Smooth muscle cell (in vitro differentiated cells): Measurements from ENCODE around the gene NOXA1. TPM values are rescaled to one million over a fixed set of nuclear protein-coding genes. Genes with fewer than 3 reads are reported as not detected.
"Not testable (repeated sequence)": the region's sequence is repeated elsewhere in the genome, so short reads cannot be mapped to it uniquely, and the experiment has no call there.

Experiments
- DNase-seq: peaks from one replicate; lab custom pipeline; 2025; ENCODE audit not compliant: unreplicated experiment; lab: John Stamatoyannopoulos, UW
- H2AFZ ChIP-seq: fragments of 200-600 bp; sonication (generic); 2 replicates; pipeline ENCODE4 v1.6.0; 2016; ENCODE audit warnings: antibody characterized with exemption, low read depth, mild to moderate bottlenecking
- H3F3A ChIP-seq: fragments of 200-600 bp; sonication (generic); 2 replicates; pipeline ENCODE4 v1.6.0; 2017; ENCODE audit warnings: antibody characterized with exemption, low read depth
- H3K27ac ChIP-seq: fragments of 200-600 bp; sonication (generic); 2 replicates; pipeline ENCODE4 v1.5.1; 2016; ENCODE audit warnings: low read depth, mild to moderate bottlenecking
- H3K27me3 ChIP-seq: fragments of 200-600 bp; sonication (generic); 2 replicates; pipeline ENCODE4 v1.6.1; 2016; ENCODE audit warnings: low read depth, mild to moderate bottlenecking
- H3K36me3 ChIP-seq: fragments of 200-600 bp; sonication (generic); 2 replicates; pipeline ENCODE4 v1.5.1; 2016; ENCODE audit warnings: low read depth
- H3K4me1 ChIP-seq: fragments of 200-600 bp; sonication (generic); 2 replicates; pipeline ENCODE4 v1.5.1; 2016; ENCODE audit warnings: low read depth
- H3K4me2 ChIP-seq: fragments of 200-600 bp; sonication (generic); 2 replicates; pipeline ENCODE4 v1.6.0; 2016; ENCODE audit warnings: mild to moderate bottlenecking
- H3K4me3 ChIP-seq: fragments of 200-600 bp; sonication (generic); 2 replicates; pipeline ENCODE4 v1.5.1; 2016; ENCODE audit warnings: mild to moderate bottlenecking
- H3K79me2 ChIP-seq: fragments of 200-600 bp; sonication (generic); 2 replicates; pipeline ENCODE4 v1.6.0; 2016; ENCODE audit warnings: low read depth, mild to moderate bottlenecking
- H3K9ac ChIP-seq: fragments of 200-600 bp; sonication (generic); 2 replicates; pipeline ENCODE4 v1.6.0; 2016; ENCODE audit warnings: low read depth
- H3K9me3 ChIP-seq: fragments of 200-600 bp; sonication (generic); replicated peaks from 2 replicates; pipeline ENCODE4 v1.5.1; 2016; ENCODE audit warnings: low read depth
- H4K20me1 ChIP-seq: fragments of 200-600 bp; sonication (generic); 2 replicates; pipeline ENCODE4 v1.6.0; 2016; ENCODE audit warnings: low read depth
- WGBS: methylation state at CpG from one replicate; pipeline ENCODE4 v1.1.7; 2016; ENCODE audit warnings: low lambda C conversion rate; 5-methylcytosine and 5-hydroxymethylcytosine counted together
- polyA plus RNA-seq: library from polyadenylated mRNA; unstranded; fragments of >200 nt; fragmentation: Nextera tagmentation; extraction: Ambion mirVana; gene quantifications from 2 replicates; pipeline ENCODE4 v1.2.1, GENCODE V29; 2016
- total RNA-seq: library from RNA; depleted of rRNA; stranded (reverse); fragments of >200 nt; gene quantifications from 2 replicates; pipeline ENCODE4 v1.2.3, GENCODE V29; 2014
- TF ChIP-seq, protein P1 (sequence below): fragments of 200-600 bp; sonication (generic); IDR thresholded peaks from 2 replicates; pipeline ENCODE4 v1.5.1; 2017; ENCODE audit warnings: borderline replicate concordance, mild to moderate bottlenecking, antibody characterized with exemption; ENCODE audit not compliant: insufficient read depth, poor library complexity, severe bottlenecking

The NOXA1 gene
- total and polyA plus RNA-seq, 2 experiments from 2014 or later: 0.09 to 0.81 TPM

DNA sequence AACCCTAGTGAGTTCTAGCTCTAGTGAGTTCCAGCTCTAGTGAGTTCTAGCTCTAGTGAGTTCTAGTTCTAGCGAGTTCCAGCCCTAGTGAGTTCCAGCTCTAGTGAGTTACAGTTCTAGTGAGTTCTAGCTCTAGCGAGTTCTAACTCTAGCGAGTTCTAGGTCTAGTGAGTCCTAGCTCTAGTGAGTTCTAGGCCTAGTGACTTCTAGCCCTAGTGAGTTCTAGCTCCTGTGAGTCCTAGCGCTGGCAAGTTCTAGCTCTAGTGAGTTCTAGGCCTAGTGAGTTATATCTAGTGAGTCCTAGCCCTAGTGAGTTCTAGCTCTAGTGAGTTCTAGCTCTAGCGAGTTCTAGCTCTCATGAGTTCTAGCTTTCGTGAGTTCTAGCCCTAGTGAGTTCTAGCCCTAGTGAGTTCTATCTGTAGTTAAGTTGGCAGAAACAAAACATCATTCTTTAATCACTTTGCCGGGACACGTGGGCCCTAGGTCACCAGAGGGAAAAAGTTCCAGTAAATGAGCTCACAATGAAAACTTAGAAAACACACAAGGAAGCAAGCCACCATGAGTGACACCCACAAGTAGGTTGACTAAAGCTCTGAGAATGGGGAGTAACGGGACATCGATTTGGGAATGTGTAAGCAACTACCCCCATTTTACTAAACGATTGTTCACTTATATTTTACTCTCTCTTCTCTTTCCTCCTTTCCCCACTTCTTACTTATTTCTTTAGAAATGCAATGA, 47.7 kb upstream of the NOXA1 start:
- H3K9ac ChIP-seq: no peak overlapping the region

DNA sequence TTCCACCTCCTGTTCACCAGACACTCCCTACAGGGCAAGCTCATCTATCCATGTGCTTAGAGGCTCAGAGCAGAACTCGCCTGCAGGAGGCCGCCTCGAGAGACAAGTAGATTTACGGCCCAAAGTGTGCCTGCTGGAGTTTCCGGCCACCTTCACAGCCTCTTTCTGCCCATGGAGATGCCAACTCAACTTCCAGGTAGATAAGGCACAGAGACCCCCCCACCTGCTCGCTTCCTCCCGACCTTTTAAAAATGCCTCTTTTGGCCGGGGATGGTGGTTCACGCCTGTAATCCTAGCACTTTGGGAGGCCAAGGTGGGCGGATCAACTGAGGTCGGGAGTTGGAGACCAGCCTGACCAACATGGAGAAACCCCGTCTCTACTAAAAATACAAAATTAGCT, 46.8 kb upstream of the NOXA1 start:
- Histone ChIP-seq H3K9ac (no peak overlapping the region), H3K4me1 (no peaks in the 10 kb centered on the region), H3K27ac (no peak overlapping the region), H3K27me3 (no peaks in the 10 kb centered on the region), H3K79me2 (no peaks in the 10 kb centered on the region), H3K4me3 (no peak overlapping the region), H3K4me2 (no peak overlapping the region), H3K9me3 (no peaks in the 10 kb centered on the region), H3F3A (no peaks in the 10 kb centered on the region), H4K20me1 (no peaks in the 10 kb centered on the region), H2AFZ (no peak overlapping the region), H3K36me3 (no peaks in the 10 kb centered on the region)
- 92% methylated on average over 12 of the region's 12 CpGs for WGBS
- TF ChIP-seq, protein P1, sequence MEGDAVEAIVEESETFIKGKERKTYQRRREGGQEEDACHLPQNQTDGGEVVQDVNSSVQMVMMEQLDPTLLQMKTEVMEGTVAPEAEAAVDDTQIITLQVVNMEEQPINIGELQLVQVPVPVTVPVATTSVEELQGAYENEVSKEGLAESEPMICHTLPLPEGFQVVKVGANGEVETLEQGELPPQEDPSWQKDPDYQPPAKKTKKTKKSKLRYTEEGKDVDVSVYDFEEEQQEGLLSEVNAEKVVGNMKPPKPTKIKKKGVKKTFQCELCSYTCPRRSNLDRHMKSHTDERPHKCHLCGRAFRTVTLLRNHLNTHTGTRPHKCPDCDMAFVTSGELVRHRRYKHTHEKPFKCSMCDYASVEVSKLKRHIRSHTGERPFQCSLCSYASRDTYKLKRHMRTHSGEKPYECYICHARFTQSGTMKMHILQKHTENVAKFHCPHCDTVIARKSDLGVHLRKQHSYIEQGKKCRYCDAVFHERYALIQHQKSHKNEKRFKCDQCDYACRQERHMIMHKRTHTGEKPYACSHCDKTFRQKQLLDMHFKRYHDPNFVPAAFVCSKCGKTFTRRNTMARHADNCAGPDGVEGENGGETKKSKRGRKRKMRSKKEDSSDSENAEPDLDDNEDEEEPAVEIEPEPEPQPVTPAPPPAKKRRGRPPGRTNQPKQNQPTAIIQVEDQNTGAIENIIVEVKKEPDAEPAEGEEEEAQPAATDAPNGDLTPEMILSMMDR: no peak
- DNase-seq: no peak

More for the DNA sequence above, 47.7 kb upstream of the NOXA1 start:
- no peaks in the 10 kb centered on the region for H3K36me3 ChIP-seq
- H3K27me3 ChIP-seq: no peaks in the 10 kb centered on the region
- DNase-seq: no peak
- no peak overlapping the region for H3K4me3 ChIP-seq
- 98% methylated on average over 11 of the region's 11 CpGs for WGBS
- H3K4me2 ChIP-seq: no peak overlapping the region
- no peak overlapping the region for H2AFZ ChIP-seq
- no peaks in the 10 kb centered on the region for H3K9me3 ChIP-seq
- TF ChIP-seq, protein P1: no peak
- no peaks in the 10 kb centered on the region for H4K20me1 ChIP-seq
- H3K27ac ChIP-seq: no peak overlapping the region
- H3K79me2 ChIP-seq: no peaks in the 10 kb centered on the region
- no peaks in the 10 kb centered on the region for H3F3A ChIP-seq
- H3K4me1 ChIP-seq: peaks cover under 1% of the 10 kb centered on the region

DNA sequence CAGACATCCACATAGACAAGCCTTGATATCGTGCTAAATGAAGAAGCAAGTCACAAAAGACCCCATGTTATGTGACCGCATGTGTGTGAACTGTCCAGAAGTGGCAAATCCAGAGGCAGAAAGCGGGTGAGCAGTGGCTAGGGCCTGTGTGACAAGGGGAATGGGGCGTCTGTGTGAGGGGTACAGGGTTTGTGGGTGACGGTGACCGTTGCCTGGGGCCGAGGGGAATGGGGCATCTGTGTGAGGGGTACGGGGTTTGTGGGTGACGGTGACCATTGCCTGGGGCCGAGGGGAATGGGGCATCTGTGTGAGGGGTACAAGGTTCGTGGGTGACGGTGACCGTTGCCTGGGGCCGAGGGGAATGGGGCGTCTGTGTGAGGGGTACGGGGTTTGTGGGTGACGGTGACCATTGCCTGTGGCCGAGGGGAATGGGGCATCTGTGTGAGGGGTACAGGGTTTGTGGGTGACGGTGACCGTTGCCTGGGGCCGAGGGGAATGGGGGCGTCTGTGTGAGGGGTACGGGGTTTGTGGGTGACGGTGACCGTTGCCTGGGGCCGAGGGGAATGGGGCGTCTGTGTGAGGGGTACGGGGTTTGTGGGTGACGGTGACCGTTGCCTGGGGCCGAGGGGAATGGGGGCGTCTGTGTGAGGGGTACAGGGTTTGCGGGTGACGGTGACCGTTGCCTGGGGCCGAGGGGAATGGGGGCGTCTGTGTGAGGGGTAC, 44.3 kb upstream of the NOXA1 start:
- H3K4me3 ChIP-seq, H3K9me3 ChIP-seq, H2AFZ ChIP-seq, H3K36me3 ChIP-seq, H4K20me1 ChIP-seq, H3K27me3 ChIP-seq, H3K4me2 ChIP-seq, DNase-seq, H3K9ac ChIP-seq, H3K79me2 ChIP-seq, H3F3A ChIP-seq, H3K27ac ChIP-seq, H3K4me1 ChIP-seq: not testable (repeated sequence)
- WGBS: 89% methylated on average over 6 of the region's 37 CpGs

DNA sequence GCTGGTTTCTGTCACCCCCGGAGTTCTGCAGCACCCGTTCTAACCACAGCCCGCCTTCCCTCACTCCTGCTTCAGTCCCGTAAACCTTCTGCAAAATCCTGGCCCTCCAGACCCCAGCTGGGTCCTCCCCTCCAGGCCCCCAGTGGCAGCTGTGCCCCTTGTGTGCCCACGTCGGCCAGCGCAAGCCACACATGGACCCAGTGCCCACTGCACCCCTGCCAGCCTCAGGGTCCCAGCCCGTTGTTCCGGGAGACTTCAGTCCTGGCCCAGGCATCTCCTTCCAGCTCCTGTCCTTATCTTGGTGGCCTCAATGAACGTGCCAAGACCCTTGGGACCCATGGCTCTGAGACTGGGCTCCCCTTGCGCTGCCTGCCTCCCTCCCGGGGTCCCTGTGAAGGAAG, 43.4 kb upstream of the NOXA1 start:
- Histone ChIP-seq H3F3A (no peaks in the 10 kb centered on the region), H3K4me2 (no peak overlapping the region), H3K36me3 (no peaks in the 10 kb centered on the region), H2AFZ (no peak overlapping the region), H3K9me3 (no peaks in the 10 kb centered on the region), H3K27ac (no peak overlapping the region), H4K20me1 (no peaks in the 10 kb centered on the region), H3K9ac (no peak overlapping the region), H3K27me3 (no peaks in the 10 kb centered on the region), H3K4me1 (no peaks in the 10 kb centered on the region), H3K4me3 (no peak overlapping the region), H3K79me2 (no peaks in the 10 kb centered on the region)
- 79% methylated on average over 11 of the region's 12 CpGs for WGBS
- TF ChIP-seq, protein P1: no peak
- no peak for DNase-seq
